ENCODE results near the gene SNAI3.

GRCh38 chr16:88681084-88681680 is 5.1 kb downstream of the SNAI3 start:
- TF ChIP-seq CTCF (IDR thresholded peaks at IDR 0.05; ENCODE audit: low read depth, low read length, poor library complexity, severe bottlenecking) (peak; percentile 84), EZH2phosphoT487 (IDR thresholded peaks at IDR 0.05; ENCODE audit: borderline replicate concordance, low read length) (no peak)

Data from DOHH2 (cell line).